Measurements from ENCODE around the gene FOXA2.
"Not testable (repeated sequence)": the region's sequence is repeated elsewhere in the genome, so short reads cannot be mapped to it uniquely, and the experiment has no call there.

Gene FOXA2

GRCh38 chr20:22611636-22612035 is 27.3 kb upstream of the FOXA2 start:
- ChIA-PET CTCF (no interaction called here), POLR2A (no interaction called here)
- no peak for TF ChIP-seq FOXA1 (IDR thresholded peaks at IDR 0.05)
- no peak for TF ChIP-seq TARDBP (IDR thresholded peaks at IDR 0.05)
- no peak for TF ChIP-seq ZNF384 (IDR thresholded peaks at IDR 0.05)
- TF ChIP-seq NFRKB (IDR thresholded peaks at IDR 0.05) = no peak
- TF ChIP-seq SP1 (IDR thresholded peaks at IDR 0.05) = no peak
- no peak for TF ChIP-seq HDGF (IDR thresholded peaks at IDR 0.05; ENCODE audit: borderline replicate concordance)
- no peak for TF ChIP-seq CTBP1 (IDR thresholded peaks at IDR 0.05; ENCODE audit: borderline replicate concordance)
- TF ChIP-seq ARNT (IDR thresholded peaks at IDR 0.05) = no peak
- no peak for TF ChIP-seq FOXM1 (IDR thresholded peaks at IDR 0.05; ENCODE audit: borderline replicate concordance)
- TF ChIP-seq LEF1 (IDR thresholded peaks at IDR 0.05; ENCODE audit: borderline replicate concordance) = no peak
- no peak for TF ChIP-seq SUZ12 (IDR thresholded peaks at IDR 0.05)
- no peak for TF ChIP-seq PKNOX1 (IDR thresholded peaks at IDR 0.05)
- TF ChIP-seq L3MBTL2 (conservative IDR thresholded peaks at IDR 0.05) = no peak
- no peak for TF ChIP-seq BHLHE40 (IDR thresholded peaks at IDR 0.05; ENCODE audit: borderline replicate concordance)
- TF ChIP-seq FOXK2 (IDR thresholded peaks at IDR 0.05) = no peak
- TF ChIP-seq ELF4 (IDR thresholded peaks at IDR 0.05) = no peak
- no peak for DNase-seq (ENCODE audit: extremely low spot score)

- CTCF ChIA-PET = no interaction called here
- POLR2A ChIA-PET = no interaction called here
- no peak for DNase-seq (ENCODE audit: extremely low spot score)
- TF ChIP-seq ZNF384 (IDR thresholded peaks at IDR 0.05) (no peak), LEF1 (IDR thresholded peaks at IDR 0.05; ENCODE audit: borderline replicate concordance) (no peak), HDGF (IDR thresholded peaks at IDR 0.05; ENCODE audit: borderline replicate concordance) (no peak), SUZ12 (IDR thresholded peaks at IDR 0.05) (no peak), FOXK2 (IDR thresholded peaks at IDR 0.05) (no peak), BHLHE40 (IDR thresholded peaks at IDR 0.05; ENCODE audit: borderline replicate concordance) (no peak), ELF4 (IDR thresholded peaks at IDR 0.05) (no peak), ARNT (IDR thresholded peaks at IDR 0.05) (no peak), CTBP1 (IDR thresholded peaks at IDR 0.05; ENCODE audit: borderline replicate concordance) (no peak), PKNOX1 (IDR thresholded peaks at IDR 0.05) (no peak), TARDBP (IDR thresholded peaks at IDR 0.05) (no peak), FOXM1 (IDR thresholded peaks at IDR 0.05; ENCODE audit: borderline replicate concordance) (no peak), SP1 (IDR thresholded peaks at IDR 0.05) (no peak), L3MBTL2 (conservative IDR thresholded peaks at IDR 0.05) (no peak), NFRKB (IDR thresholded peaks at IDR 0.05) (no peak), FOXA1 (IDR thresholded peaks at IDR 0.05) (no peak)
These were observed 23.3 kb upstream of the FOXA2 start for GRCh38 chr20:22607695-22608094.

- ChIA-PET CTCF (no interaction called here), POLR2A (no interaction called here)
- no peak for DNase-seq (ENCODE audit: extremely low spot score)
- no peak for TF ChIP-seq SUZ12 (IDR thresholded peaks at IDR 0.05)
- no peak for TF ChIP-seq CTBP1 (IDR thresholded peaks at IDR 0.05; ENCODE audit: borderline replicate concordance)
- no peak for TF ChIP-seq HDGF (IDR thresholded peaks at IDR 0.05; ENCODE audit: borderline replicate concordance)
- no peak for TF ChIP-seq PKNOX1 (IDR thresholded peaks at IDR 0.05)
- TF ChIP-seq BHLHE40 (IDR thresholded peaks at IDR 0.05; ENCODE audit: borderline replicate concordance) = no peak
- no peak for TF ChIP-seq ELF4 (IDR thresholded peaks at IDR 0.05)
- no peak for TF ChIP-seq FOXA1 (IDR thresholded peaks at IDR 0.05)
- no peak for TF ChIP-seq SP1 (IDR thresholded peaks at IDR 0.05)
- TF ChIP-seq FOXK2 (IDR thresholded peaks at IDR 0.05) = no peak
- TF ChIP-seq ARNT (IDR thresholded peaks at IDR 0.05) = no peak
- TF ChIP-seq ZNF384 (IDR thresholded peaks at IDR 0.05) = no peak
- no peak for TF ChIP-seq FOXM1 (IDR thresholded peaks at IDR 0.05; ENCODE audit: borderline replicate concordance)
These were observed 20.4 kb upstream of the FOXA2 start for GRCh38 chr20:22604815-22605214.

DNA sequence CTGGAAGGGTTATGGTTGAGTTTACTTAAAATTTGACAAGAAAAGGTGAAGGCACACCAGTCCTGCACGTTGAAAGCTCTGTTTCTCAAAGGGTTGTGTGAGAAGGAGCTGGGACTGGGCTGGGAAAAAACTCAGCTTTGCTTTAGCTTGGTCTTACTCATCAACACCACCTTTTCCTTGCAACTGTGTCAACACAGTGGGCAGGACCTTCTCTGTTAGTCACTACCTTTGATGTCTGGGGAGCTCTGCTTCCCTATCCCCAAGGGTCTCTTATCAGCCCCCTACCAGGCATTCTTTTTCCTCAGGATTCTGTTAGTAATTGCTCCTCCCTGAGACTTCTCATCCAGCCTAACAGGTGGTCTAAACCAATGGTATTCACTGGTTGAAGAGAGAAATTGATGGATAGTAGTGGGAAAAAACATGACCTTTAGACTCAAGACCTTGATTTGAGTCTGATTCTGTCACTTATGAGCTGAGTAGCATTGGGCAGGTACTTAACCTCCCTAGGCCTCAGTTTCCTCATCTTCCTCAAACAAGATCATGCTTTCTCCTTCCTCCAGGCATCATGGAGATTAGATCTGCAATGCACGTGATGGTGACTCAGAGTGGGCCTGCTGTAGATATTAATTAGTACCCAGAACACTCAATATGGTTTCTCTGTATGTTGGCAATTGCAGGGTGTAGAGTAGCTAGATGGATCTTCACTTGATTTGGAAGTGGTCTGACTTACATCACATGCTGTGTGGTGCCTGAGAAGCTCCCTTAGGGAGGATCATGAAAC is 17.2 kb upstream of the FOXA2 start:
- ChIA-PET CTCF (no interaction called here), POLR2A (no interaction called here)
- TF ChIP-seq FOXM1 (IDR thresholded peaks at IDR 0.05; ENCODE audit: borderline replicate concordance) (no peak), PKNOX1 (IDR thresholded peaks at IDR 0.05) (no peak), BHLHE40 (IDR thresholded peaks at IDR 0.05; ENCODE audit: borderline replicate concordance) (no peak), CTBP1 (IDR thresholded peaks at IDR 0.05; ENCODE audit: borderline replicate concordance) (no peak), SP1 (IDR thresholded peaks at IDR 0.05) (no peak)
- DNase-seq (ENCODE audit: extremely low spot score) = no peak

- DNase-seq (ENCODE audit: extremely low spot score); POLR2A ChIA-PET; CTCF ChIA-PET: not testable (repeated sequence)
These were observed 14.9 kb upstream of the FOXA2 start for GRCh38 chr20:22599258-22599657.

DNA sequence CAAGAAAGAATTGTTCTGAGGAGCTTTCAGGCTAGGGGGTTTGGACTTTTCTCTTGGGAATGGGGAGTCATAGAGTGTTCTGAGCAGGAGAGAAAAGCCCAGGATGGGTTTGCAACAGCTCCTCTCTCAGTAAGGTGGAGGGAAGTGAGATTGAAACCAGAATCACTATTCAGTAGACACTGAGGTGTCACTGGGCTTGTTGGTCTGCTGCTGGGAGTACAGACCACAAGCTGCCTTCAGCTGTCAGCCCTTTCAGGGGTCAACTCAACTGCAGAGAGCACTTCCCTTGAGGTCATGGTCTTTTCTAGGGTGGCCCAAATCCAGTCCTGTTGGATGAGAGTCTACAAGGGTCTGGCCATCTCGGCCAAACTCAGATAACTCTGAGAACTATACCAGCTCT is 12.9 kb upstream of the FOXA2 start:
- TF ChIP-seq ZNF384 (IDR thresholded peaks at IDR 0.05) (no peak), TARDBP (IDR thresholded peaks at IDR 0.05) (no peak), BHLHE40 (IDR thresholded peaks at IDR 0.05; ENCODE audit: borderline replicate concordance) (no peak), SP1 (IDR thresholded peaks at IDR 0.05) (no peak), HDGF (IDR thresholded peaks at IDR 0.05; ENCODE audit: borderline replicate concordance) (no peak)
- ChIA-PET CTCF (interaction anchor here (0.6 to 1.5 kb wide), 2 partner anchors 10 to 1017 kb away, joined by 3 to 10 read pairs; no protein-coding TSS in a partner anchor), POLR2A (no interaction called here)
- no peak for DNase-seq (ENCODE audit: extremely low spot score)

All from HEK293T (cell line).